K562 (cell line): ENCODE data around the gene PMEPA1. TPM values are rescaled to one million over a fixed set of nuclear protein-coding genes. Genes with fewer than 3 reads are reported as not detected.

Experiments
- IRF2 ChIP-seq: sonication (generic); formaldehyde crosslinking; IDR thresholded peaks from 2 replicates; pipeline ENCODE4 v1.8.1; 2022; ENCODE audit warnings: mild to moderate bottlenecking, missing genetic modification reagents
- MLX ChIP-seq, 2 experiments: fragments of 450-650 bp in 1 of 2; sonication (generic) in 1 of 2; formaldehyde crosslinking; conservative IDR thresholded peaks; 2 replicates each; pipeline versions ENCODE4 v1.4.0 to v1.8.1; 2020 to 2022; ENCODE audit warnings: mild to moderate bottlenecking in 1 of 2, missing genetic modification reagents in 1 of 2
- SMARCA5 ChIP-seq: fragments of 450-650 bp; IDR thresholded peaks from 2 replicates; pipeline ENCODE4 v1.6.1; 2016
- SPI1 ChIP-seq: IDR thresholded peaks from 2 replicates; pipeline ENCODE4 v1.6.1; 2011; ENCODE audit warnings: low read depth, low read length, control low read depth, borderline replicate concordance
- SREBF1 ChIP-seq: fragments of 150-350 bp; IDR thresholded peaks from 2 replicates; pipeline ENCODE4 v1.6.1; 2014; ENCODE audit warnings: antibody characterized with exemption, low read depth, low read length, borderline replicate concordance
- ZKSCAN1 ChIP-seq: fragments of 150-350 bp; IDR thresholded peaks from 2 replicates; pipeline ENCODE4 v1.6.1; 2016; ENCODE audit warnings: low read depth, low read length
- ZMIZ1 ChIP-seq, 2 experiments: fragments of 150-350 bp in 1 of 2; IDR thresholded peaks; 2 replicates each; pipeline ENCODE4 v1.6.1; 2012 to 2016; ENCODE audit warnings: low read depth in 2 of 2, low read length in 2 of 2, mild to moderate bottlenecking in 1 of 2, moderate library complexity in 1 of 2
- ZNF165 ChIP-seq: fragments of 250-450 bp; sonication (Bioruptor Pico); IDR thresholded peaks from 2 replicates; pipeline ENCODE4 v1.4.0; 2020; ENCODE audit warnings: borderline replicate concordance
- ZNF184 ChIP-seq: sonication (generic); formaldehyde crosslinking; IDR thresholded peaks from 2 replicates; pipeline ENCODE4 v1.5.0; 2020; ENCODE audit warnings: missing genetic modification reagents
- polyA plus RNA-seq, 8 experiments: library from polyadenylated mRNA; depleted of rRNA in 4 of 8; stranded (reverse) in 5 of 8; unstranded in 3 of 8; fragments of >200 nt; fragmentation: Nextera tagmentation in 2 of 8; fragmentation: Illumina TruSeq in 1 of 8; extraction: Ambion mirVana in 2 of 8; extraction: Trizol in 1 of 8; gene quantifications; 2 replicates each; pipeline versions ENCODE4 v1.2.1 to v1.2.3, GENCODE V29; 2011 to 2014; ENCODE audit warnings: inconsistent platforms in 1 of 8, missing spikeins in 1 of 8
- total RNA-seq, 7 experiments: library from RNA; depleted of rRNA in 6 of 7; stranded (reverse); fragments of >200 nt in 6 of 7; fragmentation: Illumina TruSeq in 2 of 7; extraction: Trizol in 2 of 7; gene quantifications; 2 replicates each; pipeline versions ENCODE4 v1.2.1 to v1.2.3, GENCODE V29; 2011 to 2021; ENCODE audit warnings: low replicate concordance in 1 of 7

PMEPA1 gene
- total and polyA plus RNA-seq, 9 of the 15 experiments (the other 6 are each of a cell fraction or from before 2014, with no cell fraction given) = 0.16 TPM; not detected in 8

- TF ChIP-seq ZMIZ1 (IDR thresholded peaks at IDR 0.05; ENCODE audit: low read depth in 2 of 2, low read length in 2 of 2) = no peak
- TF ChIP-seq ZNF184 (CRISPR knock-in tag) = no peak
- TF ChIP-seq SPI1 = no peak
- TF ChIP-seq IRF2 (CRISPR knock-in tag) = no peak
- TF ChIP-seq ZNF165 (CRISPR knock-in tag) = no peak
- no peak for TF ChIP-seq MLX (CRISPR knock-in tag; conservative IDR thresholded peaks at IDR 0.05)
- TF ChIP-seq SMARCA5 = no peak
- TF ChIP-seq ZKSCAN1 = no peak
- TF ChIP-seq SREBF1 = no peak
Observed at GRCh38 chr20:57678340-57678739, 31.5 kb downstream of the PMEPA1 start (continued).
